Keratinocyte (primary cell): ENCODE measurements around the gene ZFP1. TPM values are rescaled to one million over a fixed set of nuclear protein-coding genes. Genes with fewer than 3 reads are reported as not detected.

Source experiments
- DNase-seq: peaks from one replicate; pipeline ENCODE4 v3.0.0-alpha.2; 2011; ENCODE audit warnings: low read depth, missing footprints, low spot score
- FAIRE-seq: peaks from 2 replicates; lab custom pipeline; 2011; peaks lifted over from hg19 to GRCh38; lab: Jason Lieb, UNC
- H2AFZ ChIP-seq: 2 replicates; pipeline ENCODE4 v1.6.0; 2012; ENCODE audit warnings: low read length, control low read depth, inconsistent platforms; ENCODE audit not compliant: control insufficient read depth
- H3K27ac ChIP-seq: 2 replicates; pipeline ENCODE4 v1.5.1; 2011; ENCODE audit warnings: low read length; ENCODE audit not compliant: control insufficient read depth, insufficient read depth
- H3K27me3 ChIP-seq: 3 replicates; pipeline ENCODE4 v1.6.0; 2011; ENCODE audit warnings: low read length; ENCODE audit not compliant: control insufficient read depth, insufficient read depth; ENCODE audit errors: extremely low read depth
- H3K36me3 ChIP-seq, 2 experiments: 2 replicates in 1 of 2; 3 replicates in 1 of 2; pipeline ENCODE4 v1.5.1; 2011; ENCODE audit warnings: low read length in 2 of 2, mild to moderate bottlenecking in 1 of 2; ENCODE audit not compliant: control insufficient read depth in 2 of 2, insufficient read depth in 2 of 2; ENCODE audit errors: extremely low read depth in 1 of 2
- H3K4me1 ChIP-seq: 3 replicates; pipeline ENCODE4 v1.5.1; 2011; ENCODE audit warnings: low read length; ENCODE audit not compliant: control insufficient read depth, insufficient read depth; ENCODE audit errors: extremely low read depth
- H3K4me2 ChIP-seq: 3 replicates; pipeline ENCODE4 v1.6.0; 2011; ENCODE audit warnings: low read depth, low read length; ENCODE audit not compliant: control insufficient read depth, insufficient read depth; ENCODE audit errors: extremely low read depth
- H3K4me3 ChIP-seq, 3 experiments: fragments of 200-600 bp in 1 of 3; sonication (generic) in 1 of 3; 2 replicates in 2 of 3; 3 replicates in 1 of 3; pipeline ENCODE4 v1.5.1; 2011 to 2016; ENCODE audit warnings: low read length in 3 of 3, mild to moderate bottlenecking in 3 of 3, control low read depth in 2 of 3, inconsistent platforms in 1 of 3, low read depth in 1 of 3, mixed read lengths in 1 of 3, mixed run types in 1 of 3, moderate library complexity in 1 of 3; ENCODE audit not compliant: control insufficient read depth in 2 of 3, insufficient read depth in 2 of 3; ENCODE audit errors: extremely low read depth in 1 of 3
- H3K79me2 ChIP-seq: 2 replicates; pipeline ENCODE4 v1.6.0; 2012; ENCODE audit warnings: low read length; ENCODE audit not compliant: control insufficient read depth, insufficient read depth
- H3K9ac ChIP-seq: 3 replicates; pipeline ENCODE4 v1.6.0; 2011; ENCODE audit warnings: low read length; ENCODE audit not compliant: control insufficient read depth, insufficient read depth; ENCODE audit errors: extremely low read depth
- H3K9me1 ChIP-seq: 3 replicates; pipeline ENCODE4 v1.6.0; 2011; ENCODE audit warnings: low read length; ENCODE audit not compliant: control insufficient read depth, insufficient read depth; ENCODE audit errors: extremely low read depth
- H3K9me3 ChIP-seq: 2 replicates; pipeline ENCODE4 v1.5.1; 2012; ENCODE audit warnings: low read depth, low read length; ENCODE audit not compliant: control insufficient read depth
- H4K20me1 ChIP-seq: 3 replicates; pipeline ENCODE4 v1.6.0; 2011; ENCODE audit warnings: low read length; ENCODE audit not compliant: control insufficient read depth, insufficient read depth; ENCODE audit errors: extremely low read depth
- EZH2 ChIP-seq: IDR thresholded peaks from one replicate; pipeline ENCODE4 v1.6.1; 2012; ENCODE audit warnings: inconsistent platforms, mild to moderate bottlenecking, low read length, moderate library complexity
- dilution Hi-C: fragments of 300-500 bp; cut with MboI; formaldehyde crosslinking; loops from one replicate; pipeline ENCODE4 v1.7.0; 2020; ENCODE audit warnings: low sequenced_read_pairs; ENCODE audit not compliant: extremely low pct_ligation_motif_present
- polyA plus RNA-seq, 5 experiments: library from polyadenylated mRNA; depleted of rRNA in 3 of 5; stranded (reverse) in 3 of 5; stranded (forward) in 1 of 5; unstranded in 1 of 5; fragments of >200 nt; gene quantifications; 1 replicate in 1 of 5; 2 replicates in 3 of 5; 3 replicates in 1 of 5; pipeline versions ENCODE4 v1.2.1 to v1.2.3, GENCODE V29; 2011 to 2012; ENCODE audit warnings: missing spikeins in 2 of 5, low read depth in 1 of 5, low replicate concordance in 1 of 5
- TF ChIP-seq, protein P1 (sequence below), 3 experiments: IDR thresholded peaks in 1 of 3; conservative IDR thresholded peaks in 1 of 3; optimal IDR thresholded peaks in 1 of 3; 2 replicates in 2 of 3; 3 replicates in 1 of 3; pipeline versions ENCODE3 to v1.5.1; 2011; ENCODE audit warnings: low read length in 3 of 3, mild to moderate bottlenecking in 3 of 3, moderate library complexity in 2 of 3, control low read depth in 1 of 3, inconsistent platforms in 1 of 3; ENCODE audit not compliant: insufficient read depth in 2 of 3; ENCODE audit errors: extremely low read depth in 1 of 3

ZFP1 gene
- polyA plus RNA-seq, 1 donor (not counting 4 experiments of a cell fraction or from before 2014, with no cell fraction given), result 8.6 TPM

DNA sequence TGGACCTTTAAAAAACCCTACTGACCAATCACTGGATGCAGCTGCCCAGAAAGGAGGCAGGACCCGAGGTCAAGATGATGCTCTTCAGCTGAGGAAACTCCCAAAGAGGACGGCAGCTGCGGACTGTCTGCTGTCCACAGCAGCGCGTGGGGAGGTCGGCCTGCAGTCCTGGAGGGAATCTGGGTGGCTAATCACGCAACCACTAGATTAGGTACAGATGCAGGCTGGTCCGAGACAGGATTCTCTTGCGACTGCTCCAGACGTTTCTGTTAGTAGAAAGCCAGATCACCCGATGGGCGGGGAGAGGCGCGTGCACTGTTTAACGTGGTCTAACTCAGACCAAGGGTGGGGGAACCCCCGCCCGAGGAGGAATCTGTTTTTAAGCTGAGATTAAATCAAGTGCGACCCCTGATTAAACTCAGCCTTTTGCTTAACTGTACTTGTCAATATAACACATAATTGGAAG lies 49.8 kb downstream of the ZFP1 start:
- no peak overlapping the region for H3K4me3 ChIP-seq
- H3K36me3 ChIP-seq, result no peaks in the 10 kb centered on the region
- peaks cover 11% of the 10 kb centered on the region for H3K27me3 ChIP-seq
- dilution Hi-C loops, result no loop called here
- DNase-seq (no peak), FAIRE-seq (no peak)
- H4K20me1 ChIP-seq, result no peaks in the 10 kb centered on the region
- H3K9me1 ChIP-seq, result no peaks in the 10 kb centered on the region
- TF ChIP-seq EZH2, result no peak
- no peak overlapping the region for H3K4me2 ChIP-seq
- no peak overlapping the region for H3K27ac ChIP-seq
- no peaks in the 10 kb centered on the region for H3K79me2 ChIP-seq
- no peak overlapping the region for H3K9ac ChIP-seq
- no peaks in the 10 kb centered on the region for H3K9me3 ChIP-seq
- H2AFZ ChIP-seq, result no peak overlapping the region
- no peaks in the 10 kb centered on the region for H3K4me1 ChIP-seq

DNA sequence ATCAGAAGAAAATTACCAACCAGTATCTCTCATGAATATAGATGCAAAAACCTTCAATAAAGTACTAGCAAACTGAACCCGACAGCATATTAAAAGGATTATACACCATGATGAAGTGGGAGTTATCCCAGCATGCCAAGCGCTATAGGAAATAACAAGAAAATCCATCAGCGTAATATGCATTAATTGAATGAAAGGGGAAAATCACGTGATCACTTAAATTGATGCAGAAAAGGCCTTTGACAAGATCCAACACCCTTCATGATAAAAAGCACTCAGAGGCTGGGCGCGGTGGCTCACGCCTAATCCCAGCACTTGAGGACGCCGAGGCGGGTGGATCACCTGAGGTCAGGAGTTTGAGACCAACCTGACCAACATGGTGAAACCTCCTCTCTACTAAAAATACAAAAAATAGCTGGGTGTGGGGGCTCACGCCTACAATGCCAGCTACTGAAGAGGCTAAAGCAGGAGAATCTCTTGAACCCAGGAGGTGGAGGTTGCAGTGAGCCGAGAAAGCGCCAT lies 53.8 kb downstream of the ZFP1 start:
- Histone ChIP-seq H4K20me1 (no peaks in the 10 kb centered on the region), H3K4me1 (no peaks in the 10 kb centered on the region), H3K4me3 (no peak overlapping the region), H2AFZ (no peak overlapping the region), H3K27ac (no peak overlapping the region), H3K79me2 (no peaks in the 10 kb centered on the region), H3K9ac (no peak overlapping the region), H3K9me1 (no peaks in the 10 kb centered on the region), H3K27me3 (peaks cover 6% of the 10 kb centered on the region), H3K36me3 (no peaks in the 10 kb centered on the region), H3K4me2 (no peak overlapping the region), H3K9me3 (no peaks in the 10 kb centered on the region)
- DNase-seq (no peak), FAIRE-seq (no peak)
- dilution Hi-C loops, result no loop called here
- TF ChIP-seq EZH2, result no peak
- TF ChIP-seq, protein P1, sequence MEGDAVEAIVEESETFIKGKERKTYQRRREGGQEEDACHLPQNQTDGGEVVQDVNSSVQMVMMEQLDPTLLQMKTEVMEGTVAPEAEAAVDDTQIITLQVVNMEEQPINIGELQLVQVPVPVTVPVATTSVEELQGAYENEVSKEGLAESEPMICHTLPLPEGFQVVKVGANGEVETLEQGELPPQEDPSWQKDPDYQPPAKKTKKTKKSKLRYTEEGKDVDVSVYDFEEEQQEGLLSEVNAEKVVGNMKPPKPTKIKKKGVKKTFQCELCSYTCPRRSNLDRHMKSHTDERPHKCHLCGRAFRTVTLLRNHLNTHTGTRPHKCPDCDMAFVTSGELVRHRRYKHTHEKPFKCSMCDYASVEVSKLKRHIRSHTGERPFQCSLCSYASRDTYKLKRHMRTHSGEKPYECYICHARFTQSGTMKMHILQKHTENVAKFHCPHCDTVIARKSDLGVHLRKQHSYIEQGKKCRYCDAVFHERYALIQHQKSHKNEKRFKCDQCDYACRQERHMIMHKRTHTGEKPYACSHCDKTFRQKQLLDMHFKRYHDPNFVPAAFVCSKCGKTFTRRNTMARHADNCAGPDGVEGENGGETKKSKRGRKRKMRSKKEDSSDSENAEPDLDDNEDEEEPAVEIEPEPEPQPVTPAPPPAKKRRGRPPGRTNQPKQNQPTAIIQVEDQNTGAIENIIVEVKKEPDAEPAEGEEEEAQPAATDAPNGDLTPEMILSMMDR (optimal IDR thresholded peaks at IDR 0.05 in 1 of 3, IDR thresholded peaks at IDR 0.05 in 1 of 3, conservative IDR thresholded peaks at IDR 0.05 in 1 of 3; ENCODE audit: extremely low read depth in 1 of 3, insufficient read depth in 2 of 3, low read length in 3 of 3), result no peak

DNA sequence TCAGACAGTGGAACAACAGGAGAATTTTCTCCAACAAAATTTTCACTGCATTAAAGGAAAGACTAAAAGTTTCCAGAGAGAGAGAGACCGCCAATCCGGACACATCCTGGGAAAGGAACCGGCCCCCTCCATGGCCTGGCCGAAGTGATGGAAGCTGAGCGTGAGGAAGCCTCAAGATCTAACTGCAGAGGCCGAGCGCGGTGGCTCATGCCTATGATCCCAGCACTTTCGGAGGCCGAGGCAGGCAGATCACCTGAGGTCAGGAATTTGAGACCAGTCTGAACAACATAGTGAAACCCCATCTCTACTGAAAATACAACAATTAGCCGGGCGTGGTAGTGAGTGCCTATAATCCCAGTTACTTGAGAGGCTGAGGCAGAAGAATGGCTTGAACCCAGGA lies 54.8 kb downstream of the ZFP1 start:
- H3K9me3 ChIP-seq, result no peaks in the 10 kb centered on the region
- H4K20me1 ChIP-seq, result no peaks in the 10 kb centered on the region
- H3K27me3 ChIP-seq, result no peaks in the 10 kb centered on the region
- H3K27ac ChIP-seq, result no peak overlapping the region
- H3K36me3 ChIP-seq, result no peaks in the 10 kb centered on the region
- H3K79me2 ChIP-seq, result no peaks in the 10 kb centered on the region
- DNase-seq, result no peak
- no peak overlapping the region for H3K9ac ChIP-seq
- TF ChIP-seq, protein P1 (optimal IDR thresholded peaks at IDR 0.05 in 1 of 3, IDR thresholded peaks at IDR 0.05 in 1 of 3, conservative IDR thresholded peaks at IDR 0.05 in 1 of 3; ENCODE audit: extremely low read depth in 1 of 3, insufficient read depth in 2 of 3, low read length in 3 of 3), result no peak
- TF ChIP-seq EZH2, result no peak
- H3K4me1 ChIP-seq, result no peaks in the 10 kb centered on the region
- no peak overlapping the region for H2AFZ ChIP-seq
- no peak for FAIRE-seq
- dilution Hi-C loops, result no loop called here
- H3K9me1 ChIP-seq, result no peaks in the 10 kb centered on the region
- H3K4me3 ChIP-seq, result no peak overlapping the region
- no peak overlapping the region for H3K4me2 ChIP-seq
